Upper lobe of left lung (tissue), 4 donors: ENCODE measurements around the gene MYOC.
"Not testable (repeated sequence)": the region's sequence is repeated elsewhere in the genome, so short reads cannot be mapped to it uniquely, and the experiment has no call there.

Experiments used
- CTCF ChIP-seq, 6 experiments: fragments of 450-650 bp in 4 of 6; fragments of 200-600 bp in 2 of 6; sonication (generic) in 2 of 6; IDR thresholded peaks; one replicate each; pipeline ENCODE4 v1.5.1; 2016 to 2019; ENCODE audit warnings: antibody characterized with exemption in 6 of 6
- POLR2A ChIP-seq, 4 donors: fragments of 450-650 bp; IDR thresholded peaks; one replicate each; pipeline ENCODE4 v1.5.1; 2016 to 2017; ENCODE audit warnings: antibody characterized with exemption in 4 of 4, mild to moderate bottlenecking in 2 of 4
- POLR2AphosphoS5 ChIP-seq, 2 donors: sonication (generic); formaldehyde crosslinking; IDR thresholded peaks; one replicate each; pipeline ENCODE4 v1.5.1; 2017; ENCODE audit warnings: antibody characterized with exemption in 2 of 2

- not testable (repeated sequence) for TF ChIP-seq CTCF, POLR2A, POLR2AphosphoS5 (IDR thresholded peaks at IDR 0.05)
Observed at GRCh38 chr1:171603042-171603441, 49.4 kb downstream of the MYOC start.
